ENCODE results near the gene EZR. TPM values are rescaled to one million over a fixed set of nuclear protein-coding genes. Genes with fewer than 3 reads are reported as not detected.

EZR gene
- total and polyA plus RNA-seq, 2 of the 8 experiments (the other 6 are each of a cell fraction or from before 2014, with no cell fraction given): 122 to 286 TPM

GRCh38 chr6:158867381-158868121 is 48.4 kb upstream of the EZR start:
- WGBS, 2 experiments (ENCODE audit: extremely low coverage in 1 of 2, insufficient coverage in 1 of 2, insufficient read length in 1 of 2, insufficient replicate concordance in 2 of 2, low coverage in 1 of 2, low lambda C conversion rate in 2 of 2, missing lambda C conversion rate in 1 of 2): 86% methylated on average over 10 of the region's 10 CpGs; no CpG with 5 or more reads in 1 of the 2 experiments
- Histone ChIP-seq H2BK5ac (ENCODE audit: low read depth, low read length) (no peak overlapping the region), H3K23ac (ENCODE audit: insufficient read length) (no peak overlapping the region), H3K79me2 (ENCODE audit: control insufficient read depth in 1 of 2, insufficient read depth in 2 of 2, low read length in 2 of 2) (no peaks in the 10 kb centered on the region), H4K20me1 (replicated peaks in 1 of 2; ENCODE audit: control insufficient read depth in 1 of 2, insufficient read depth in 2 of 2, low read length in 2 of 2) (no peaks in the 10 kb centered on the region), H2BK12ac (ENCODE audit: low read depth, low read length) (peak overlapping the region; percentile 99), H3K18ac (ENCODE audit: extremely low read depth, low read length) (peak overlapping the region; percentile 24; the same call in 1 of the 2 replicates), H2AFZ (ENCODE audit: low read length) (no peak overlapping the region), H3K27me3 (replicated peaks in 1 of 4; ENCODE audit: control insufficient read depth in 3 of 4, extremely low read depth in 1 of 4, insufficient read depth in 3 of 4, low read length in 3 of 4) (no peaks in the 10 kb centered on the region), H4K8ac (ENCODE audit: extremely low read depth, insufficient read depth, low read length) (no peak overlapping the region), H2BK20ac (ENCODE audit: low read length) (peak overlapping the region; percentile 76; the same call in 1 of the 2 replicates), H3K14ac (ENCODE audit: insufficient read length) (no peak overlapping the region), H3K36me3 (ENCODE audit: control insufficient read depth in 2 of 4, insufficient read depth in 4 of 4, low read length in 3 of 4) (no peaks in the 10 kb centered on the region), H3K23me2 (ENCODE audit: low read depth, low read length) (peaks cover 3% of the 10 kb centered on the region; the same call in 1 of the 2 replicates), H2BK120ac (replicated peaks; ENCODE audit: low read depth, low read length) (no peak overlapping the region), H3K27ac (ENCODE audit: low read depth, low read length) (no peak overlapping the region), H3K4me2 (ENCODE audit: insufficient read depth in 1 of 2, low read depth in 2 of 2, low read length in 2 of 2) (no peak overlapping the region), H2BK15ac (ENCODE audit: low read length) (0 out of 2 replicates have a peak overlapping the region, but pooled peaks have one; percentile 88), H2AK5ac (ENCODE audit: low read depth, low read length) (peak overlapping the region; percentile 56; the same call in 1 of the 2 replicates), H3K9ac (replicated peaks in 1 of 4; ENCODE audit: extremely low read depth in 1 of 4, low read depth in 3 of 4, low read length in 3 of 4) (no peak overlapping the region), H3K9me3 (ENCODE audit: insufficient read depth in 2 of 2, low read depth in 1 of 2, low read length in 1 of 2) (no peaks in the 10 kb centered on the region), H4K91ac (replicated peaks; ENCODE audit: insufficient read length, low read length) (no peak overlapping the region), H4K5ac (ENCODE audit: insufficient read length, low read depth, low read length) (no peak overlapping the region), H3K79me1 (ENCODE audit: low read depth, low read length) (no peaks in the 10 kb centered on the region), H3K4ac (replicated peaks; ENCODE audit: insufficient read length, low read depth, low read length) (no peak overlapping the region), H3K4me1 (replicated peaks in 1 of 4; ENCODE audit: control insufficient read depth in 3 of 4, insufficient read depth in 4 of 4, low read length in 3 of 4) (peaks cover 0 to 5% (median 2%) of the 10 kb centered on the region in 4 experiments; a peak in 4 of 7 replicates), H3K4me3 (ENCODE audit: extremely low read depth in 1 of 4, insufficient read depth in 2 of 4, low read depth in 3 of 4, low read length in 4 of 4) (no peak overlapping the region), H3K56ac (replicated peaks; ENCODE audit: insufficient read length, low read depth, low read length) (no peak overlapping the region)
- ChIA-PET POLR2A (ENCODE audit: partially characterized antibody) (interaction anchor here (1.1 to 9.9 kb wide), 4 partner anchors 13 to 55 kb away, joined by 3 to 93 read pairs (median 4); no protein-coding TSS in a partner anchor), CTCF (ENCODE audit: partially characterized antibody) (interaction anchor here (0.6 to 2.1 kb wide), 5 partner anchors 13 to 243 kb away, joined by 3 to 8 read pairs (median 5); no protein-coding TSS in a partner anchor)
- FAIRE-seq (no peak), DNase-seq (ENCODE audit: low read depth in 1 of 2, low spot score in 2 of 2) (no peak)
- no peak for TF ChIP-seq EP300 (IDR thresholded peaks at IDR 0.05; ENCODE audit: borderline replicate concordance in 1 of 2, low read depth in 2 of 2, low read length in 2 of 2)
